Measurements from ENCODE around the gene IGSF11. TPM values are rescaled to one million over a fixed set of nuclear protein-coding genes. Genes with fewer than 3 reads are reported as not detected.

The IGSF11 gene
- total and polyA plus RNA-seq, 9 of the 15 experiments (the other 6 are each of a cell fraction or from before 2014, with no cell fraction given) = 1.2 to 2.8 (median 1.7) TPM

DNA sequence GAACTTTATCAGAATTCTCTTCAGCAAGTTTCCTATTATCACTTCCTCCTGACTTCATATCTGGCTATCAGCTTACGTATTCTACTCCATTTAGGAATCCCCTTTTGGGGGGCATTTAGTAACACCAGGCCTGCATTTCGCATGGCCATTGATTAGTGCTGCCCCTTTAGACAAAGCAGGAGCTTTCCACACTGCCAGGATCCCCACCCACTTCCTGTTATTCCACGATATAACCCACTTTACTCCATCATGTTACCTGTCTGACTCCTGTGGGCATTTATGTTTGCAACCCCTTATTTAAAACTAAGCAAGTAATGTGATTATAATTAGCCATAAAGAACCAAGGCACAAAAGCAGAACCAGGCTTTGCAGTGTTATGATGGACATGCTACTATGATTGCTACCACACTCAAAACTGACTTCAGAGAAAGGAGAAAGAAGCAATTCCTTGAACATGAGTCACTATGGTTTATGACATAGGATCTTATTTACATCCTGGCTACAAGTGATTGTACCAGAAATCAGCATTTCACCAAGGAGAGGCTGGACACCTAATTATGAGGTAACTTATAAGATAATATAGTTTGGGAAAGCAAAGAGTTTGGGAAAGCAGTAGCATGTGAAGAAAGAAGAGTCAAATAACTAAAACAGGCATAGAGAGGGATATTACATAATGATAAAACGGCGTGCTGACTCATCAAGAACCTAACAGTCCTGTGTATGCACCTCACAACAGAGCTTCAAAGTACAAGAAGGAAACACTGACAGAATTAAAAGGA, 96.3 kb downstream of the IGSF11 start (continued):
- TF ChIP-seq NEUROD1 (IDR thresholded peaks at IDR 0.05; ENCODE audit: borderline replicate concordance, low read depth, low read length, partially characterized antibody) (no peak), TRIM28 (IDR thresholded peaks at IDR 0.05) (no peak), MBD2 (IDR thresholded peaks at IDR 0.05; ENCODE audit: borderline replicate concordance, low read depth) (no peak), ZNF354B (CRISPR knock-in tag; IDR thresholded peaks at IDR 0.05) (no peak), PHTF2 (CRISPR knock-in tag; IDR thresholded peaks at IDR 0.05) (no peak), ZNF140 (CRISPR knock-in tag; IDR thresholded peaks at IDR 0.05) (no peak), ZNF324 (CRISPR knock-in tag; IDR thresholded peaks at IDR 0.05) (no peak), ZNF589 (CRISPR knock-in tag; IDR thresholded peaks at IDR 0.05; ENCODE audit: low read depth) (no peak), TGIF2 (CRISPR knock-in tag; IDR thresholded peaks at IDR 0.05) (no peak), CC2D1A (IDR thresholded peaks at IDR 0.05) (0 out of 2 replicates have a peak, but pooled peaks have one; percentile 15), DMBX1 (CRISPR knock-in tag; IDR thresholded peaks at IDR 0.05; ENCODE audit: borderline replicate concordance) (no peak), PHB (CRISPR knock-in tag; IDR thresholded peaks at IDR 0.05) (no peak), HDAC3 (IDR thresholded peaks at IDR 0.05; ENCODE audit: borderline replicate concordance, partially characterized antibody) (no peak), HNRNPUL1 (IDR thresholded peaks at IDR 0.05; ENCODE audit: low read length) (no peak), KDM1A (IDR thresholded peaks at IDR 0.05) (0 out of 4 replicates have a peak, but pooled peaks of 1 of the 2 experiments have one; percentile 12), ETS2 (tag; IDR thresholded peaks at IDR 0.05; ENCODE audit: borderline replicate concordance, poor library complexity, severe bottlenecking) (no peak), EP300 (IDR thresholded peaks at IDR 0.05; ENCODE audit: low read length) (peak; percentile 51; the same call in 1 of the 2 replicates), HMGN3 (IDR thresholded peaks at IDR 0.05; ENCODE audit: borderline replicate concordance, extremely low read depth, insufficient read length, low read depth, low read length) (no peak), CBX3 (IDR thresholded peaks at IDR 0.05; ENCODE audit: borderline replicate concordance in 1 of 2, low read length in 2 of 2) (no peak), ZFPM2 (CRISPR knock-in tag; IDR thresholded peaks at IDR 0.05) (no peak), GATAD2A (IDR thresholded peaks at IDR 0.05) (peak; percentile 36; the same call in 1 of the 2 replicates), FIP1L1 (IDR thresholded peaks at IDR 0.05; ENCODE audit: low read depth, low read length, poor library complexity, severe bottlenecking) (no peak)
- TF ChIP-seq, protein P1, sequence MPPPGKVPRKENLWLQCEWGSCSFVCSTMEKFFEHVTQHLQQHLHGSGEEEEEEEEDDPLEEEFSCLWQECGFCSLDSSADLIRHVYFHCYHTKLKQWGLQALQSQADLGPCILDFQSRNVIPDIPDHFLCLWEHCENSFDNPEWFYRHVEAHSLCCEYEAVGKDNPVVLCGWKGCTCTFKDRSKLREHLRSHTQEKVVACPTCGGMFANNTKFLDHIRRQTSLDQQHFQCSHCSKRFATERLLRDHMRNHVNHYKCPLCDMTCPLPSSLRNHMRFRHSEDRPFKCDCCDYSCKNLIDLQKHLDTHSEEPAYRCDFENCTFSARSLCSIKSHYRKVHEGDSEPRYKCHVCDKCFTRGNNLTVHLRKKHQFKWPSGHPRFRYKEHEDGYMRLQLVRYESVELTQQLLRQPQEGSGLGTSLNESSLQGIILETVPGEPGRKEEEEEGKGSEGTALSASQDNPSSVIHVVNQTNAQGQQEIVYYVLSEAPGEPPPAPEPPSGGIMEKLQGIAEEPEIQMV (tag; conservative IDR thresholded peaks at IDR 0.05; ENCODE audit: low read depth) = no peak
- TF ChIP-seq, protein P2, sequence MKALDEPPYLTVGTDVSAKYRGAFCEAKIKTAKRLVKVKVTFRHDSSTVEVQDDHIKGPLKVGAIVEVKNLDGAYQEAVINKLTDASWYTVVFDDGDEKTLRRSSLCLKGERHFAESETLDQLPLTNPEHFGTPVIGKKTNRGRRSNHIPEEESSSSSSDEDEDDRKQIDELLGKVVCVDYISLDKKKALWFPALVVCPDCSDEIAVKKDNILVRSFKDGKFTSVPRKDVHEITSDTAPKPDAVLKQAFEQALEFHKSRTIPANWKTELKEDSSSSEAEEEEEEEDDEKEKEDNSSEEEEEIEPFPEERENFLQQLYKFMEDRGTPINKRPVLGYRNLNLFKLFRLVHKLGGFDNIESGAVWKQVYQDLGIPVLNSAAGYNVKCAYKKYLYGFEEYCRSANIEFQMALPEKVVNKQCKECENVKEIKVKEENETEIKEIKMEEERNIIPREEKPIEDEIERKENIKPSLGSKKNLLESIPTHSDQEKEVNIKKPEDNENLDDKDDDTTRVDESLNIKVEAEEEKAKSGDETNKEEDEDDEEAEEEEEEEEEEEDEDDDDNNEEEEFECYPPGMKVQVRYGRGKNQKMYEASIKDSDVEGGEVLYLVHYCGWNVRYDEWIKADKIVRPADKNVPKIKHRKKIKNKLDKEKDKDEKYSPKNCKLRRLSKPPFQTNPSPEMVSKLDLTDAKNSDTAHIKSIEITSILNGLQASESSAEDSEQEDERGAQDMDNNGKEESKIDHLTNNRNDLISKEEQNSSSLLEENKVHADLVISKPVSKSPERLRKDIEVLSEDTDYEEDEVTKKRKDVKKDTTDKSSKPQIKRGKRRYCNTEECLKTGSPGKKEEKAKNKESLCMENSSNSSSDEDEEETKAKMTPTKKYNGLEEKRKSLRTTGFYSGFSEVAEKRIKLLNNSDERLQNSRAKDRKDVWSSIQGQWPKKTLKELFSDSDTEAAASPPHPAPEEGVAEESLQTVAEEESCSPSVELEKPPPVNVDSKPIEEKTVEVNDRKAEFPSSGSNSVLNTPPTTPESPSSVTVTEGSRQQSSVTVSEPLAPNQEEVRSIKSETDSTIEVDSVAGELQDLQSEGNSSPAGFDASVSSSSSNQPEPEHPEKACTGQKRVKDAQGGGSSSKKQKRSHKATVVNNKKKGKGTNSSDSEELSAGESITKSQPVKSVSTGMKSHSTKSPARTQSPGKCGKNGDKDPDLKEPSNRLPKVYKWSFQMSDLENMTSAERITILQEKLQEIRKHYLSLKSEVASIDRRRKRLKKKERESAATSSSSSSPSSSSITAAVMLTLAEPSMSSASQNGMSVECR (CRISPR knock-in tag; IDR thresholded peaks at IDR 0.05) = no peak
